Kidney (tissue), 22 donors: ENCODE data around the gene AMFR. TPM values are rescaled to one million over a fixed set of nuclear protein-coding genes. Genes with fewer than 3 reads are reported as not detected.

ENCODE experiments used
- DNase-seq, 5 donors: peaks; one replicate each; pipeline ENCODE4 v3.0.0-alpha.2; 2013 to 2020
- FAIRE-seq: peaks from 2 replicates; lab custom pipeline; 2012; peaks lifted over from hg19 to GRCh38; lab: Jason Lieb, UNC
- H3K27ac ChIP-seq, 2 donors: one replicate each; pipeline ENCODE4 v1.7.0; 2013; ENCODE audit warnings: low read depth in 2 of 2, low read length in 2 of 2, inconsistent platforms in 1 of 2
- H3K27me3 ChIP-seq: one replicate; pipeline ENCODE4 v1.7.1; 2013; ENCODE audit warnings: low read length, inconsistent platforms; ENCODE audit not compliant: control insufficient read depth, insufficient read depth
- H3K36me3 ChIP-seq, 3 donors: one replicate each; pipeline versions ENCODE4 v1.7.0 to v1.7.1; 2013; ENCODE audit warnings: low read length in 3 of 3, control low read depth in 1 of 3, inconsistent platforms in 1 of 3; ENCODE audit not compliant: insufficient read depth in 3 of 3, control insufficient read depth in 2 of 3
- H3K4me1 ChIP-seq, 3 donors: one replicate each; pipeline versions ENCODE4 v1.7.0 to v1.7.1; 2013; ENCODE audit warnings: low read length in 3 of 3, inconsistent platforms in 1 of 3, low read depth in 1 of 3; ENCODE audit not compliant: control insufficient read depth in 2 of 3, insufficient read depth in 2 of 3
- H3K4me3 ChIP-seq, 3 donors: one replicate each; pipeline versions ENCODE4 v1.7.0 to v1.8.1; 2013; ENCODE audit warnings: low read length in 3 of 3, control low read depth in 1 of 3, inconsistent platforms in 1 of 3
- H3K9ac ChIP-seq, 3 donors: one replicate each; pipeline versions ENCODE4 v1.7.0 to v1.7.1; 2013; ENCODE audit warnings: low read length in 3 of 3, control low read depth in 1 of 3, inconsistent platforms in 1 of 3
- H3K9me3 ChIP-seq, 3 donors: one replicate each; pipeline versions ENCODE4 v1.7.0 to v1.7.1; 2013; ENCODE audit warnings: low read length in 3 of 3, control low read depth in 1 of 3, inconsistent platforms in 1 of 3; ENCODE audit not compliant: control insufficient read depth in 2 of 3, insufficient read depth in 1 of 3
- intact Hi-C: fragments of 100-400 bp; cut with DNase I; formaldehyde crosslinking; loops from one replicate; pipeline ENCODE4 v1.11.1; 2022
- long read RNA-seq, 10 donors: library from polyadenylated mRNA in 1 of 10; unstranded in 1 of 10; transcript quantifications; one replicate each; pipeline ENCODE4 v2.0.0 and lab custom pipeline, GENCODE V29; 2021 to 2026
- polyA plus RNA-seq: library from polyadenylated mRNA; stranded (reverse); fragments of 350-450 nt; fragmentation: Illumina TruSeq; extraction: RNeasy Lipid Tissue Mini Kit (QIAGEN cat#74804); gene quantifications from one replicate; pipeline ENCODE4 v1.2.3, GENCODE V29; 2014; ENCODE audit warnings: low read depth, low replicate concordance; ENCODE audit not compliant: insufficient read depth
- total RNA-seq: library from RNA; stranded (reverse); fragmentation: NEBNext Ultra II Directional; extraction: Animal tissue kit (Norgen Biotek cat#: 25700); gene quantifications from one replicate; pipeline ENCODE4 v1.2.1, GENCODE V29; 2021
- TF ChIP-seq, protein P1 (sequence below): IDR thresholded peaks from 3 replicates; pipeline ENCODE4 v1.5.1; 2012; ENCODE audit warnings: mild to moderate bottlenecking, moderate library complexity, borderline replicate concordance; ENCODE audit not compliant: insufficient read depth; ENCODE audit errors: extremely low read depth
- donor health status: control.
- donor health status: control.
- donor health status: control.
- donor health status: control.
- donor health status: control.
- donor health status: DM: yes; HTN: yes; CAD: no.
- donor health status: Normal renal cell carcinoma (clear cell type).

AMFR gene
- total RNA-seq (163 TPM), polyA plus RNA-seq (143 TPM)
- long read RNA-seq, donor 1, transcript AMFR-201 (14 exons, 3,600 nt) = major isoform, 17 of 19 reads
- long read RNA-seq, donor 1, partial matches to known transcripts = 0 of 19 reads
- long read RNA-seq, donor 1, other reads (novel, unspliced or antisense) = 0 of 19 reads
- long read RNA-seq, donor 2, transcript AMFR-201 (14 exons, 3,600 nt) = major isoform, 12 of 16 reads
- long read RNA-seq, donor 2, partial matches to known transcripts = 0 of 16 reads
- long read RNA-seq, donor 2, other reads (novel, unspliced or antisense) = 0 of 16 reads
- long read RNA-seq, donor 3, transcript AMFR-201 (14 exons, 3,600 nt) = major isoform, 18 of 21 reads
- long read RNA-seq, donor 3, partial matches to known transcripts = 0 of 21 reads
- long read RNA-seq, donor 3, other reads (novel, unspliced or antisense) = 0 of 21 reads
- long read RNA-seq, donor 4, transcript AMFR-201 (14 exons, 3,600 nt) = major isoform, 9 of 18 reads
- long read RNA-seq, donor 4, partial matches to known transcripts = 5 of 18 reads
- long read RNA-seq, donor 4, other reads (novel, unspliced or antisense) = 0 of 18 reads
- long read RNA-seq, donor 5 = 0 reads
- long read RNA-seq, donor 6, partial matches to known transcripts = 0 of 4 reads
- long read RNA-seq, donor 6, other reads (novel, unspliced or antisense) = 0 of 4 reads
- long read RNA-seq, donor 7, transcript AMFR-208 (1 exons, 1,844 nt) = minor isoform, 14 of 105 reads
- long read RNA-seq, donor 7, transcript AMFR-201 (14 exons, 3,600 nt) = major isoform, 81 of 105 reads
- long read RNA-seq, donor 7, partial matches to known transcripts = 5 of 105 reads
- long read RNA-seq, donor 7, other reads (novel, unspliced or antisense) = 3 of 105 reads
- long read RNA-seq, donor 8, transcript AMFR-208 (1 exons, 1,844 nt) = major isoform, 9 of 25 reads
- long read RNA-seq, donor 8, transcript AMFR-201 (14 exons, 3,600 nt) = minor isoform, 6 of 25 reads
- long read RNA-seq, donor 8, partial matches to known transcripts = 8 of 25 reads
- long read RNA-seq, donor 8, other reads (novel, unspliced or antisense) = 0 of 25 reads
- long read RNA-seq, donor 9, transcript AMFR-208 (1 exons, 1,844 nt) = major isoform, 6 of 23 reads
- long read RNA-seq, donor 9, transcript AMFR-201 (14 exons, 3,600 nt) = minor isoform, 5 of 23 reads
- long read RNA-seq, donor 9, partial matches to known transcripts = 11 of 23 reads
- long read RNA-seq, donor 9, other reads (novel, unspliced or antisense) = 0 of 23 reads
- long read RNA-seq, donor 10, transcript AMFR-201 (14 exons, 3,600 nt) = major isoform, 10 of 26 reads
- long read RNA-seq, donor 10, transcript AMFR-208 (1 exons, 1,844 nt) = minor isoform, 8 of 26 reads
- long read RNA-seq, donor 10, partial matches to known transcripts = 7 of 26 reads
- long read RNA-seq, donor 10, other reads (novel, unspliced or antisense) = 0 of 26 reads

DNA sequence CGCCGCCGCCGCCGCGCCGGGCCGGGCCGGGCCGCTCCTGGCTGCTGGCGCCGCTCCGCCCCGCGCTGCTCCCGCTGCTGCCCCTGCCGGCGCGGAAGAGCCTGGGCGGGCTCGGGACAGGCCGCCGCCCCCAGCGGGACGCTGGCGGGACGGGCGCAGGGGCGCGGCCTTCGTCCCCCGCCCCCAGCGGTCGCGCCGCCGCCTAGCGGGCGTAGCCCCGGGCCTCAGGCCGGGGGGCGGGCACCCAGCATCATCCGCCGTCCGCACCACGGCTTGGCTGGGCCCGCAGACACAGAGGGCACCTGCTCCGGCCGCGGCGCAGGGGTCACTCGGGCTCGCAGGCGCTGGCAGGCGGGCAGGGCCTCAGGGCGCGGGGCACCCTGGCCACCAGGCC, at the start of gene AMFR:
Gene AMFR, minus strand, starts transcription at position 107 of the 394 bp plus-strand sequence. CDS start 218 bp downstream, outside the sequence.
- no peak for FAIRE-seq
- TF ChIP-seq, protein P1, sequence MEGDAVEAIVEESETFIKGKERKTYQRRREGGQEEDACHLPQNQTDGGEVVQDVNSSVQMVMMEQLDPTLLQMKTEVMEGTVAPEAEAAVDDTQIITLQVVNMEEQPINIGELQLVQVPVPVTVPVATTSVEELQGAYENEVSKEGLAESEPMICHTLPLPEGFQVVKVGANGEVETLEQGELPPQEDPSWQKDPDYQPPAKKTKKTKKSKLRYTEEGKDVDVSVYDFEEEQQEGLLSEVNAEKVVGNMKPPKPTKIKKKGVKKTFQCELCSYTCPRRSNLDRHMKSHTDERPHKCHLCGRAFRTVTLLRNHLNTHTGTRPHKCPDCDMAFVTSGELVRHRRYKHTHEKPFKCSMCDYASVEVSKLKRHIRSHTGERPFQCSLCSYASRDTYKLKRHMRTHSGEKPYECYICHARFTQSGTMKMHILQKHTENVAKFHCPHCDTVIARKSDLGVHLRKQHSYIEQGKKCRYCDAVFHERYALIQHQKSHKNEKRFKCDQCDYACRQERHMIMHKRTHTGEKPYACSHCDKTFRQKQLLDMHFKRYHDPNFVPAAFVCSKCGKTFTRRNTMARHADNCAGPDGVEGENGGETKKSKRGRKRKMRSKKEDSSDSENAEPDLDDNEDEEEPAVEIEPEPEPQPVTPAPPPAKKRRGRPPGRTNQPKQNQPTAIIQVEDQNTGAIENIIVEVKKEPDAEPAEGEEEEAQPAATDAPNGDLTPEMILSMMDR = peak; percentile 44
- peaks cover 3 to 14% (median 14%) of the 10 kb centered on the region in 3 donors for H3K4me1 ChIP-seq
- peak within 1 kb of the TSS; percentile 79 to 93 (median 81) for H3K4me3 ChIP-seq
- H3K9me3 ChIP-seq = no peaks in the 10 kb centered on the region
- H3K27me3 ChIP-seq = no peaks in the 10 kb centered on the region
- peak; percentile 47 to 91 (median 86) for DNase-seq
- peak within 1 kb of the TSS; percentile 61 to 80 for H3K27ac ChIP-seq
- peaks cover 0 to 3% (median 0%) of the 10 kb centered on the region in 3 donors for H3K36me3 ChIP-seq
- H3K9ac ChIP-seq = peak within 1 kb of the TSS; percentile 76 to 77 (median 76)
- intact Hi-C loops = no loop called here

DNA sequence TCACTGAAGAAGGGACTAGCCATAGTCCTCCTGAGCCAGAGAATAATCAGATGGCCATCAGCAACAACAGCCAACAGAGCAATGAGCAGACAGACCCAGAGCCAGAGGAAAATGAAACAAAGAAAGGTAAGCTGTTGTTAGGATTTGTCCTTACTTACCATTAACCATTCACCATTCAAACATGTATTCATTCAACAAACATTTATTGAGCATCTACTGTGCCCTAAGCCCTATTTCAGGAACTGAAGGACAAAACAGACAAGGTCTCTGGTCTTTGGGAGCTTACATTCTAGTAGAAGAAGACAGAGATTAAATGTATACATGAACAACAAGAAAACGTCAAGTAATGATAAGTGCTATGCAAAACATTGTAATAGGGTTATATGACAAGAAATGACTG, 45.3 kb upstream of the AMFR start:
- H3K27ac ChIP-seq = no peak overlapping the region
- H3K4me1 ChIP-seq = no peaks in the 10 kb centered on the region
- FAIRE-seq (no peak), DNase-seq (no peak)
- H3K36me3 ChIP-seq = peaks cover 12 to 63% (median 50%) of the 10 kb centered on the region in 3 donors
- TF ChIP-seq, protein P1 = no peak
- no peak overlapping the region for H3K9ac ChIP-seq
- intact Hi-C loops = no loop called here
- no peak overlapping the region for H3K4me3 ChIP-seq
- no peaks in the 10 kb centered on the region for H3K27me3 ChIP-seq
- no peaks in the 10 kb centered on the region for H3K9me3 ChIP-seq

DNA sequence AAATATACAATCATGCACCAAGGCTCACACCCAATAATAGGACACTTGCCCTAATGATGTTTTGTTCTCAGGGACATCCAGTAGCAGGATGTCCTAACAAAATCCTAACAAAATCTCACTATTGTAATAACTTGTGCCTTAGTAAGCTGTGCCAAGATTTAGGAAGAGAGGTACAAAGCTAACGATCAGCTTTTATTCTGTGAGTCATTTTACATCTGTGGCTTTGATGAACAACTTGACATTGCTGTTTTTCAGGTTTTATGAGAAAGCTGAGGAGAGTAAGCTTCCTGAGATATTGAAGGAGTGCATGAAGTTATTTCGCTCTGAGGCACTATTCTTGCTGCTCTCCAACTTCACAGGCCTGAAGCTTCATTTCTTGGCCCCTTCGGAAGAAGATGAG, 44.9 kb upstream of the AMFR start:
- H3K36me3 ChIP-seq = peaks cover 15 to 58% (median 49%) of the 10 kb centered on the region in 3 donors
- no peaks in the 10 kb centered on the region for H3K4me1 ChIP-seq
- H3K9ac ChIP-seq = no peak overlapping the region
- H3K27ac ChIP-seq = no peak overlapping the region
- FAIRE-seq = no peak
- H3K9me3 ChIP-seq = no peaks in the 10 kb centered on the region
- H3K27me3 ChIP-seq = no peaks in the 10 kb centered on the region
- no peak overlapping the region for H3K4me3 ChIP-seq
- intact Hi-C loops = no loop called here
- TF ChIP-seq, protein P1 = no peak
- no peak for DNase-seq
